NCI-H2171 treated with DMSO at 0.1 percent for 48 hours (cell line): ENCODE results near the gene NKTR.

ENCODE experiments used
- DNase-seq: peaks from one replicate; lab custom pipeline; 2025; lab: John Stamatoyannopoulos, UW

The NKTR gene

GRCh38 chr3:42682301-42683070 lies 82.0 kb downstream of the NKTR start:
- DNase-seq, result no peak

DNA sequence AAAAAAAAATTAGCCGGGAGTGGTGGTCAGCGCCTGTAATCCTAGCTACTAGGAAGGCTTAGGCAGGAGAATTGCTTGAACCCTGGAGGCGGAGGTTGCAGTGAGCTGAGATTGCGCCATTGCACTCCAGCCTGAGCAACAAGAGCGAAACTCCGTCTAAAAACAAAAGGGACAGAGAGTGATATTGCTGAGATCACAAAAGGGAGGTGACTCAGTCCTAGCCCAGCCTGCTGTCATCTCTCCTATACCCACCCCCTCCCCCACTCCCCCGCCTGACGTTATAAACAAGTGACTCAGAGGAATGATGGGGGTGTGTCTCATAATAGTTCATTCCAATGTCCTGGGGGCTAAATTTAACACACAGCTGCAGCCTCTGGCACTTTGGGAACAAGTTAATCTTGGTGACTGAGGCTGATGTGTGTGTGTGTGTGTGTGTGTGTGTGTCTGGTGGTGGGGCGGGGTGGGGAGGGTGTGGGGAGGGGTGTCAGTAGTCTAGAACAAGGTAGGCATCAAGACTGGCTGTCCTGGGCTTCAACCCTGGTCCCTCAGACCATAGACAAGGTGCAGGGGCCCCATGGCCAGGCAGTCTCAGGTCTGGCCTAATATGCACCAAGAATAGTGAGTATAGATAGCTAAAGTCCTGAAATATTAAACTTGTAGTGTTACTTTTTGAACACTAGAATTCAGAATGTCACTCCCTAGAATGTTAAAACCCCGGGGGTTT lies 83.6 kb downstream of the NKTR start:
- DNase-seq, result no peak

- no peak for DNase-seq
Observed at GRCh38 chr3:42684632-42685362, 84.3 kb downstream of the NKTR start.

- DNase-seq, result no peak
Observed at GRCh38 chr3:42685363-42685881, 84.9 kb downstream of the NKTR start, which contains the start of gene KLHL40. KLHL40 (plus strand) TSS chr3:42685537; CDS start chr3:42685619, 82 bp downstream.

- no peak for DNase-seq
Observed at GRCh38 chr3:42685891-42686820, 85.7 kb downstream of the NKTR start.

GRCh38 chr3:42686832-42687650 lies 86.6 kb downstream of the NKTR start:
- DNase-seq, result no peak

DNA sequence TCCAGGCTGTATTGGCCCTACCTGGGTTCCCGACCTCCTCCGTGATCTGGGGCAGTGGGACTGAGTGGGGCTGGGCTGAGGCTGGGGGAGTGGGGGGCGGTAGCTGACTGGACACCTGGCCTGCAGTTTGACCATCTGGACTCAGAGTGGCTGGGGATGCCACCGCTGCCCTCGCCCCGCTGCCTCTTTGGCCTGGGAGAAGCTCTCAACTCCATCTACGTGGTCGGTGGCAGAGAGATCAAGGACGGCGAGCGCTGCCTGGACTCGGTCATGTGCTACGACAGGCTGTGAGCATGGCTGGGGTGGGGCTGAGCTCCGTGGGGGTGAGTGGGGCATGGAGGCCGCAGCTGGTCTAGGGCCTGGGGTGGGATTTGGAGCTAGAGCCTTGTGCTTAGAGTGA lies 87.5 kb downstream of the NKTR start:
- no peak for DNase-seq

- no peak for DNase-seq
Observed at GRCh38 chr3:42688487-42689420, 88.3 kb downstream of the NKTR start.

DNA sequence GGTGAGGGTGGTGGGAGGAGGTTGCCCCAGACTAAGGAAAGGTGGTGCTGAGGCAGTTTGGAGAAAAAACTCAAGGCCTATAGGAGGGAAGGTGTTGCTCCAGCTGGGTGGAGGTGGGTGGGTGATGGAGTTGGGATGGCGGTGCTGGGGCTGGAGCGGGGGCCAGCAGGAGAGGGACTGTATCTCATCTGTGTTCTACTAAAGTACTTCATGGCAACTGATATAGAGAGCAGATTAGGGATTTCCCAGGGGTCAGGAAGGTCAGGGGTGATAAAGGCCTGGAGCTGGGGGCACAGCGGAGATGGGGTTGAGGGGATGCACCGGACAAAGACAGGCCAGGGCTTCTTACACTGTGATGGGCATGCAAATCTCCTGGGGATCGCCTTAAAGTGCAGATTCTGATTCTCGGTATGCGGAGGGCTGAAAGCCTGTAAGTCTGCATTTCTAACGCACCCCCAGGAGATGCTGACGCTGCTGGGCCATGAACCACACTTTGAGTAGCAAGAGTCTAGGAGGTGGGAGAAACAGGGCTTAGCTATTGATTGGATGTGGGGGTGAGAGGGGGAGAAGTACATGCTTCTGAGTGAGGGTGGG lies 89.0 kb downstream of the NKTR start:
- DNase-seq, result no peak

DNA sequence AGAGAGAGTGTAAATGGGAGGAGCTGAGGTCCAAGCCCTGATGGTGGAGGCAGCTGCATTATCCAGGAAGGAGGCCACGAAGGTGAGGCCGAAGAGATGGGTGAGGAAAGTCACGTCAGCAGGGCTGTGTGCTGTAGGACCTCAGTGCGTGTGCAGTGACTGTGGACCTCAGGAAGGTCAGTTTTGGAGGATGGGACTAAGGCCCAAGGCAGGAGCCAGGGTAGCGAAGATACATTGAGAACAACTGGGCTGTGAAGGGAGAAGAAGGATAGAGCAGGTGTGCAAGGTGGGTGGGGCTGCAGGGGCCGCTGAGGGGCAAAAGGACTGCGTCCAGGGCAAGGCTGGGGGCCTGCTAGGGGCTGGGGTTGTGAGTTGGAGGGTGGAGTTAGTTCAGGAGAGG lies 89.7 kb downstream of the NKTR start:
- DNase-seq, result no peak

- no peak for DNase-seq
Observed at GRCh38 chr3:42690766-42691680, 90.5 kb downstream of the NKTR start.

- no peak for DNase-seq
Observed at GRCh38 chr3:42691816-42692666, 91.6 kb downstream of the NKTR start.

GRCh38 chr3:42692667-42693529 lies 92.4 kb downstream of the NKTR start:
- DNase-seq, result no peak

- DNase-seq, result no peak
Observed at GRCh38 chr3:42693530-42693930, 93.0 kb downstream of the NKTR start.

- DNase-seq, result no peak
Observed at GRCh38 chr3:42694366-42694765, 93.9 kb downstream of the NKTR start.
